ENCODE data around the gene MDM2.

MDM2 gene

GRCh38 chr12:68883151-68883550, 75.2 kb downstream of the MDM2 start:
- TF ChIP-seq TCF12 (IDR thresholded peaks at IDR 0.05; ENCODE audit: low read depth) (no peak), NFIC (IDR thresholded peaks at IDR 0.05) (no peak), CREB1 (IDR thresholded peaks at IDR 0.05; ENCODE audit: low read depth) (no peak), CEBPB (IDR thresholded peaks at IDR 0.05) (no peak), YY1 (IDR thresholded peaks at IDR 0.05; ENCODE audit: low read depth) (no peak), USF1 (IDR thresholded peaks at IDR 0.05) (no peak), EGR1 (IDR thresholded peaks at IDR 0.05) (no peak), TAF1 (IDR thresholded peaks at IDR 0.05; ENCODE audit: low read depth) (no peak), EP300 (IDR thresholded peaks at IDR 0.05; ENCODE audit: borderline replicate concordance) (no peak), FOXM1 (IDR thresholded peaks at IDR 0.05; ENCODE audit: borderline replicate concordance, low read depth) (no peak)
- TF ChIP-seq, protein P1, sequence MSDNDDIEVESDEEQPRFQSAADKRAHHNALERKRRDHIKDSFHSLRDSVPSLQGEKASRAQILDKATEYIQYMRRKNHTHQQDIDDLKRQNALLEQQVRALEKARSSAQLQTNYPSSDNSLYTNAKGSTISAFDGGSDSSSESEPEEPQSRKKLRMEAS (IDR thresholded peaks at IDR 0.05): no peak

GRCh38 chr12:68884251-68884650, 76.3 kb downstream of the MDM2 start:
- TF ChIP-seq EP300 (IDR thresholded peaks at IDR 0.05; ENCODE audit: borderline replicate concordance) (no peak), CREB1 (IDR thresholded peaks at IDR 0.05; ENCODE audit: low read depth) (no peak), CEBPB (IDR thresholded peaks at IDR 0.05) (no peak), FOXM1 (IDR thresholded peaks at IDR 0.05; ENCODE audit: borderline replicate concordance, low read depth) (no peak), EGR1 (IDR thresholded peaks at IDR 0.05) (no peak), TEAD4 (IDR thresholded peaks at IDR 0.05) (no peak), RAD21 (IDR thresholded peaks at IDR 0.05; ENCODE audit: low read depth) (no peak), REST (IDR thresholded peaks at IDR 0.05; ENCODE audit: low read depth) (no peak), NFIC (IDR thresholded peaks at IDR 0.05) (no peak), TAF1 (IDR thresholded peaks at IDR 0.05; ENCODE audit: low read depth) (no peak), ZBTB7A (IDR thresholded peaks at IDR 0.05; ENCODE audit: low read depth) (no peak), YY1 (IDR thresholded peaks at IDR 0.05; ENCODE audit: low read depth) (no peak), TCF12 (IDR thresholded peaks at IDR 0.05; ENCODE audit: low read depth) (no peak), USF1 (IDR thresholded peaks at IDR 0.05) (no peak)
- TF ChIP-seq, protein P1 (IDR thresholded peaks at IDR 0.05): no peak

- TF ChIP-seq, protein P1 (IDR thresholded peaks at IDR 0.05): no peak
- no peak for TF ChIP-seq ZBTB7A (IDR thresholded peaks at IDR 0.05; ENCODE audit: low read depth)
- no peak for TF ChIP-seq TAF1 (IDR thresholded peaks at IDR 0.05; ENCODE audit: low read depth)
Measured at GRCh38 chr12:68885381-68885780, 77.4 kb downstream of the MDM2 start.

DNA sequence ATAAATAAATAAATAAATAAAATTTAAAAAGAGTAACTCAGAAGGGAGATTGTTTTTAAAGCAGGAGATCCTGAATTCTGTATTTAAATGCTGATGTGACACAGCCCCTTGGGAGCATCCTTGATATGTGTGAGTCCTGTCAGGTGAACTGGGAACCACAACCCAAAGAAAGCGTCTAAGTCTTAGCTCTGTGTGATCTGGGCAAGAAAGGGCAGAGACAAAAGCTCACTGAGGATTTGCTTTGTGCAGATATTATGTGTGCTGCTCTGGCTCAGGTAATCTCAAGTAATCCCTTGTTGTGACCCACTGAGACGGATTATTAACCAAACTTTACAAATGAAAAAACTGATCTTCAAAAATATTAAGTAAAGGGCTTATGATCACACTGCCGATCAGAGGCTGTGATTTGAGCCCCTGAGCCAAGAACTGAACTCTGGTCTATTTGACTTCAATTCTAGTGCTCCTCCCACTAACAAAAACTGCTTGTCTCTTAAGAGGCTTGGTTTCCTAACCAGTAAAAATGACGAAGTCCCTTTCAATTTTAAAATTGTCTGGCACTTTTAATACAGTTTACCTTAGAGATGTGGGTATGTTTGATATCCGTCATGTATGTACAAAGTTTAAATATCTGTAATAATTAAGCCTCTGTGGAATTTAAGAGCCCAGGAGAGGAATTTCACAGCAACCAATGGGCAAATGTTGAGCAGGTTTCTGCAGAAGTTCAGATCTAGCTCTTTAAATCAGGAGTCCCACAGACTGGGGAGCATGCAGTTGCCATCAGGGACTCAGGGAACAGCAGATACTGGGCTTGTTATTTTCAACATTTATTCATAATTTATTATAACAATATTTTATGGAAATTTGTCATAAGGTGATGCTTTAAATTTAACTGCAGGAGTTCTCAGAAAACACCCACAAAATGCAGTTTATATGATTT, 78.9 kb downstream of the MDM2 start:
- TF ChIP-seq YY1 (IDR thresholded peaks at IDR 0.05; ENCODE audit: low read depth) (no peak), USF1 (IDR thresholded peaks at IDR 0.05) (no peak), TEAD4 (IDR thresholded peaks at IDR 0.05) (no peak), RAD21 (IDR thresholded peaks at IDR 0.05; ENCODE audit: low read depth) (no peak), CREB1 (IDR thresholded peaks at IDR 0.05; ENCODE audit: low read depth) (no peak), TAF1 (IDR thresholded peaks at IDR 0.05; ENCODE audit: low read depth) (no peak), EP300 (IDR thresholded peaks at IDR 0.05; ENCODE audit: borderline replicate concordance) (no peak), EGR1 (IDR thresholded peaks at IDR 0.05) (no peak), REST (IDR thresholded peaks at IDR 0.05; ENCODE audit: low read depth) (no peak), NFIC (IDR thresholded peaks at IDR 0.05) (no peak), FOXM1 (IDR thresholded peaks at IDR 0.05; ENCODE audit: borderline replicate concordance, low read depth) (no peak), CEBPB (IDR thresholded peaks at IDR 0.05) (no peak)

DNA sequence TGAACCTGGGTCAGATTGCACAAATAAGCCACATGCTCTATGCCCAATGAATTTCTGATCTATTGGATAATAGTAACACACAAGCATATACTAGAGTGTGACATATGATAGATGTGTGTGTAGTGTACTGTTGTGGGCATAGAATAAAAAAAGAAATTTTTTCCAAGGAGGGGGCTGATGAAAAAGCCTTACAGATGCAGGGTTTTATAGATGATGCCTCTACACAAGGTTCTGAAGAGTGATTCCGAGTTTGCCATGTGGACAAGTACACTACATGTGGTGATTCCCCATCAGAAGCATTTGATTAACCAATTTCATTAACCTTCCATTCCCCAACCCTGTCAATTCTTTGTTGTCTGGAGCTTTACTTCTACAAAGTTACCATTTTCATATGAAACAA, 79.7 kb downstream of the MDM2 start:
- TF ChIP-seq TCF12 (IDR thresholded peaks at IDR 0.05; ENCODE audit: low read depth): no peak
- TF ChIP-seq TEAD4 (IDR thresholded peaks at IDR 0.05): no peak
- TF ChIP-seq TAF1 (IDR thresholded peaks at IDR 0.05; ENCODE audit: low read depth): no peak
- no peak for TF ChIP-seq USF1 (IDR thresholded peaks at IDR 0.05)
- no peak for TF ChIP-seq FOXM1 (IDR thresholded peaks at IDR 0.05; ENCODE audit: borderline replicate concordance, low read depth)
- TF ChIP-seq, protein P1 (IDR thresholded peaks at IDR 0.05): no peak
- no peak for TF ChIP-seq YY1 (IDR thresholded peaks at IDR 0.05; ENCODE audit: low read depth)
- no peak for TF ChIP-seq CEBPB (IDR thresholded peaks at IDR 0.05)
